ENCODE results near the gene GUSB. TPM values are rescaled to one million over a fixed set of nuclear protein-coding genes. Genes with fewer than 3 reads are reported as not detected.

The GUSB gene
- total and polyA plus RNA-seq, 9 of the 15 experiments (the other 6 are each of a cell fraction or from before 2014, with no cell fraction given) = 22.7 to 102 (median 60.1) TPM

DNA sequence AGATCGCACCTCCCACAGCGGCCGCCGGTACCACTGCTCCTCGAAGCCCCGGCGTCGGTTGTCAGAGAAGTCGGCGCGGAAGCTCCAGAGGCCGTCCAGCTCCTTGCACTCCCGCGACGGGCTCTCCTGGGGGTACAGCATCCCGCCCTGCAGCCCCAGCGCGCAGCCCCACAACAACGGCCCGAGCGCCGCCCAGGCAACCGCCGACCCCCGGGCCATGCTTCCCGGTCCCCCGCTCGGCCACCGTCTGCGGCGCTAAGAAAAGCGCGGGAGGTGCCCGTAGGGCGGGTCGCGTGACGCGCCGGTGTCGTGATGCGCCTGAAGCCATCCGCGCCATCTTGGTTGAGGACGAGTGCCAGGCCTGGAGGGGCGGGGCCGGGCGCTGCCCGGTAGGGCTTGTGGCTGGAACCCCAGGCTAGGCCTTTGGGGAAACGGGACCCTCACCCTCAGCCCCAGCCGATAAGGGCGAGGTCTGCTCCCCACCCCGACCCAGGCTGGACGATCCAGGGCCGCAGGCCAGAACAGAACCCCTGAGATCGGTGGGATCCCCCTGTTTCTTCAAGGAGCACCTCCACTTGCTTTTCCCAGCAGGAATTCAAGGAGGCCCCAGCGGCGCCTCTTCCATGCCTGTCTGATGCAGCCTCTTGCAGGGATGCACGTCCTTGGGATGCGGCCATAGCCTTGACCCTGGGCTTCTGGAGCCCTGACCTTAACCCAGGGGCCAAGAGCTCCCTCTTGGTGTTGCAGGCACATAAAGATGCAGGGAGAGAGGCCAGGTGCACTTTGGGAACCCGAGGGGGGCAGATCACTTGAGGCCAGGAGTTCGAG is at the start of gene GUSB (continued):
- TF ChIP-seq, protein P1, sequence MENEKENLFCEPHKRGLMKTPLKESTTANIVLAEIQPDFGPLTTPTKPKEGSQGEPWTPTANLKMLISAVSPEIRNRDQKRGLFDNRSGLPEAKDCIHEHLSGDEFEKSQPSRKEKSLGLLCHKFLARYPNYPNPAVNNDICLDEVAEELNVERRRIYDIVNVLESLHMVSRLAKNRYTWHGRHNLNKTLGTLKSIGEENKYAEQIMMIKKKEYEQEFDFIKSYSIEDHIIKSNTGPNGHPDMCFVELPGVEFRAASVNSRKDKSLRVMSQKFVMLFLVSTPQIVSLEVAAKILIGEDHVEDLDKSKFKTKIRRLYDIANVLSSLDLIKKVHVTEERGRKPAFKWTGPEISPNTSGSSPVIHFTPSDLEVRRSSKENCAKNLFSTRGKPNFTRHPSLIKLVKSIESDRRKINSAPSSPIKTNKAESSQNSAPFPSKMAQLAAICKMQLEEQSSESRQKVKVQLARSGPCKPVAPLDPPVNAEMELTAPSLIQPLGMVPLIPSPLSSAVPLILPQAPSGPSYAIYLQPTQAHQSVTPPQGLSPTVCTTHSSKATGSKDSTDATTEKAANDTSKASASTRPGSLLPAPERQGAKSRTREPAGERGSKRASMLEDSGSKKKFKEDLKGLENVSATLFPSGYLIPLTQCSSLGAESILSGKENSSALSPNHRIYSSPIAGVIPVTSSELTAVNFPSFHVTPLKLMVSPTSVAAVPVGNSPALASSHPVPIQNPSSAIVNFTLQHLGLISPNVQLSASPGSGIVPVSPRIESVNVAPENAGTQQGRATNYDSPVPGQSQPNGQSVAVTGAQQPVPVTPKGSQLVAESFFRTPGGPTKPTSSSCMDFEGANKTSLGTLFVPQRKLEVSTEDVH (IDR thresholded peaks at IDR 0.05; ENCODE audit: low read depth, partially characterized antibody) = peak; percentile 99
- TF ChIP-seq ZFP1 (CRISPR knock-in tag; IDR thresholded peaks at IDR 0.05) (0 out of 2 replicates have a peak, but pooled peaks have one; percentile 51), ZNF507 (tag; conservative IDR thresholded peaks at IDR 0.05) (no peak), PML (IDR thresholded peaks at IDR 0.05; ENCODE audit: low read length) (peak; percentile 76), RBBP5 (IDR thresholded peaks at IDR 0.05; ENCODE audit: borderline replicate concordance, insufficient read depth, low read length, poor library complexity, severe bottlenecking) (peak; percentile 74), TBL1XR1 (IDR thresholded peaks at IDR 0.05; ENCODE audit: low read length in 2 of 2) (peak in 1 of 2 experiments; percentile 92; a peak in 2 of 4 replicates), TOE1 (IDR thresholded peaks at IDR 0.05; ENCODE audit: borderline replicate concordance) (peak; percentile 94), TOE1 (CRISPR knock-in tag; IDR thresholded peaks at IDR 0.05; ENCODE audit: borderline replicate concordance, low read depth) (no peak), SAFB (IDR thresholded peaks at IDR 0.05; ENCODE audit: borderline replicate concordance, low read depth, low read length) (no peak), ILF3 (IDR thresholded peaks at IDR 0.05; ENCODE audit: borderline replicate concordance) (peak; percentile 74; the same call in 1 of the 2 replicates), NEUROD1 (IDR thresholded peaks at IDR 0.05; ENCODE audit: borderline replicate concordance, low read depth, low read length, partially characterized antibody) (peak; percentile 90), SRSF3 (IDR thresholded peaks at IDR 0.05; ENCODE audit: insufficient read depth, low read length) (0 out of 2 replicates have a peak, but pooled peaks have one; percentile 56), TEAD1 (CRISPR knock-in tag; IDR thresholded peaks at IDR 0.05) (peak in 1 of 2 experiments; percentile 93; a peak in 3 of 4 replicates), RBFOX2 (IDR thresholded peaks at IDR 0.05; ENCODE audit: low read depth, low read length) (peak; percentile 98), ZNF644 (tag; IDR thresholded peaks at IDR 0.05; ENCODE audit: low read depth) (0 out of 2 replicates have a peak, but pooled peaks have one; percentile 3)
- TF ChIP-seq, protein P2, sequence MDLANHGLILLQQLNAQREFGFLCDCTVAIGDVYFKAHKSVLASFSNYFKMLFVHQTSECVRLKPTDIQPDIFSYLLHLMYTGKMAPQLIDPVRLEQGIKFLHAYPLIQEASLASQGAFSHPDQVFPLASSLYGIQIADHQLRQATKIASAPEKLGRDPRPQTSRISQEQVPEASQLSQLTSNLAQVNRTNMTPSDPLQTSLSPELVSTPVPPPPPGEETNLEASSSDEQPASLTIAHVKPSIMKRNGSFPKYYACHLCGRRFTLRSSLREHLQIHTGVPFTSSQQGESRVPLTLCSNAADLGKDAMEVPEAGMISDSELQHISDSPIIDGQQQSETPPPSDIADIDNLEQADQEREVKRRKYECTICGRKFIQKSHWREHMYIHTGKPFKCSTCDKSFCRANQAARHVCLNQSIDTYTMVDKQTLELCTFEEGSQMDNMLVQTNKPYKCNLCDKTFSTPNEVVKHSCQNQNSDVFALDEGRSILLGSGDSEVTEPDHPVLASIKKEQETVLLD (IDR thresholded peaks at IDR 0.05) = 0 out of 2 replicates have a peak, but pooled peaks have one; percentile 15
- TF ChIP-seq, protein P3, sequence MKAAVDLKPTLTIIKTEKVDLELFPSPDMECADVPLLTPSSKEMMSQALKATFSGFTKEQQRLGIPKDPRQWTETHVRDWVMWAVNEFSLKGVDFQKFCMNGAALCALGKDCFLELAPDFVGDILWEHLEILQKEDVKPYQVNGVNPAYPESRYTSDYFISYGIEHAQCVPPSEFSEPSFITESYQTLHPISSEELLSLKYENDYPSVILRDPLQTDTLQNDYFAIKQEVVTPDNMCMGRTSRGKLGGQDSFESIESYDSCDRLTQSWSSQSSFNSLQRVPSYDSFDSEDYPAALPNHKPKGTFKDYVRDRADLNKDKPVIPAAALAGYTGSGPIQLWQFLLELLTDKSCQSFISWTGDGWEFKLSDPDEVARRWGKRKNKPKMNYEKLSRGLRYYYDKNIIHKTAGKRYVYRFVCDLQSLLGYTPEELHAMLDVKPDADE (conservative IDR thresholded peaks at IDR 0.05; ENCODE audit: control insufficient read depth, low read depth, low read length) = peak; percentile 99
- TF ChIP-seq, protein P4, sequence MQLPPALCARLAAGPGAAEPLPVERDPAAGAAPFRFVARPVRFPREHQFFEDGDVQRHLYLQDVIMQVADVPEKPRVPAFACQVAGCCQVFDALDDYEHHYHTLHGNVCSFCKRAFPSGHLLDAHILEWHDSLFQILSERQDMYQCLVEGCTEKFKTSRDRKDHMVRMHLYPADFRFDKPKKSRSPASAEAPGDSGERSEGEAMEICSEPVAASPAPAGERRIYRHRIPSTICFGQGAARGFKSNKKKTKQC (CRISPR knock-in tag; IDR thresholded peaks at IDR 0.05) = peak; percentile 90
- TF ChIP-seq, protein P5, sequence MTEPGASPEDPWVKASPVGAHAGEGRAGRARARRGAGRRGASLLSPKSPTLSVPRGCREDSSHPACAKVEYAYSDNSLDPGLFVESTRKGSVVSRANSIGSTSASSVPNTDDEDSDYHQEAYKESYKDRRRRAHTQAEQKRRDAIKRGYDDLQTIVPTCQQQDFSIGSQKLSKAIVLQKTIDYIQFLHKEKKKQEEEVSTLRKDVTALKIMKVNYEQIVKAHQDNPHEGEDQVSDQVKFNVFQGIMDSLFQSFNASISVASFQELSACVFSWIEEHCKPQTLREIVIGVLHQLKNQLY (CRISPR knock-in tag; conservative IDR thresholded peaks at IDR 0.05) = peak in 1 of 2 experiments; percentile 89; a peak in 1 of 4 replicates

All from K562 (cell line).